GM12878 (cell line): ENCODE measurements around the gene MACROD2. TPM values are rescaled to one million over a fixed set of nuclear protein-coding genes. Genes with fewer than 3 reads are reported as not detected.

Source experiments
- ATAC-seq: fragments of 200-7000 bp; cut with Tn5 transposase; 3 replicates; pipeline ENCODE4 v1.9.1; 2020; ENCODE audit warnings: mild to moderate bottlenecking, moderate library complexity
- BruUV-seq: library from RNA; stranded (reverse); fragments of 400-500 nt; replicated peaks from 2 replicates; lab custom pipeline; 2021; lab: Mats Ljungman, UMichigan
- CTCF ChIA-PET: fragments of 300-600 bp; sonication (Branson Sonifier 250); formaldehyde crosslinking; extraction: SDS; loops from one replicate; lab custom pipeline; 2021; ENCODE audit warnings: inconsistent platforms; lab: Yijun Ruan, JAX
- POLR2A ChIA-PET: fragments of 350-600 bp; formaldehyde crosslinking; extraction: SDS; loops from one replicate; lab custom pipeline; 2021; ENCODE audit warnings: inconsistent platforms; lab: Charles Lee
- RAD21 ChIA-PET: fragments of 300-600 bp; sonication (Branson Sonifier 250); formaldehyde crosslinking; loops from one replicate; lab custom pipeline; 2023; ENCODE audit warnings: antibody characterized with exemption; ENCODE audit not compliant: unreplicated experiment; lab: Charles Lee
- SMC1A ChIA-PET: fragments of 300-600 bp; sonication (Branson Sonifier 250); formaldehyde crosslinking; loops from one replicate; lab custom pipeline; 2023; ENCODE audit not compliant: unreplicated experiment, uncharacterized antibody; lab: Charles Lee
- DNase-seq: peaks from one replicate; pipeline ENCODE4 v3.0.0-alpha.2; 2011; ENCODE audit warnings: low read depth, low spot score
- FAIRE-seq: peaks from 3 replicates; lab custom pipeline; 2011; peaks lifted over from hg19 to GRCh38; lab: Jason Lieb, UNC
- H2AFZ ChIP-seq: 2 replicates; pipeline ENCODE4 v1.6.0; 2011; ENCODE audit warnings: low read depth, low read length, control low read depth; ENCODE audit not compliant: control insufficient read depth
- H3K27ac ChIP-seq: 2 replicates; pipeline ENCODE4 v1.5.1; 2011; ENCODE audit warnings: control low read depth; ENCODE audit not compliant: control insufficient read depth, insufficient read depth
- H3K27me3 ChIP-seq, 2 experiments: replicated peaks in 1 of 2; 2 replicates each; pipeline versions ENCODE4 v1.6.0 to v1.6.1; 2011; ENCODE audit warnings: low read length in 1 of 2; ENCODE audit not compliant: control insufficient read depth in 2 of 2, insufficient read depth in 2 of 2
- H3K36me3 ChIP-seq, 2 experiments: 2 replicates each; pipeline ENCODE4 v1.5.1; 2011; ENCODE audit warnings: low read length in 1 of 2; ENCODE audit not compliant: control insufficient read depth in 2 of 2, insufficient read depth in 2 of 2
- H3K4me1 ChIP-seq: 2 replicates; pipeline ENCODE4 v1.6.1; 2011; ENCODE audit warnings: mild to moderate bottlenecking, low read length, moderate library complexity, mixed read lengths; ENCODE audit not compliant: control insufficient read depth, insufficient read depth
- H3K4me2 ChIP-seq: 2 replicates; pipeline ENCODE4 v1.6.0; 2011; ENCODE audit warnings: control low read depth; ENCODE audit not compliant: control insufficient read depth, insufficient read depth
- H3K4me3 ChIP-seq: fragments of 200-600 bp; sonication (generic); 2 replicates; pipeline ENCODE4 v1.5.1; 2016
- H3K79me2 ChIP-seq: 2 replicates; pipeline ENCODE4 v1.6.0; 2011; ENCODE audit warnings: low read length; ENCODE audit not compliant: control insufficient read depth, insufficient read depth
- H3K9ac ChIP-seq: 2 replicates; pipeline ENCODE4 v1.8.0; 2011; ENCODE audit warnings: low read length, control low read depth, mixed read lengths; ENCODE audit not compliant: control insufficient read depth, insufficient read depth
- H3K9me3 ChIP-seq: replicated peaks from 3 replicates; pipeline ENCODE4 v1.5.1; 2011; ENCODE audit warnings: mild to moderate bottlenecking, low read length; ENCODE audit not compliant: control insufficient read depth, insufficient read depth
- H4K20me1 ChIP-seq: 2 replicates; pipeline ENCODE4 v1.6.0; 2011; ENCODE audit not compliant: control insufficient read depth, insufficient read depth
- BCL11A ChIP-seq: IDR thresholded peaks from 2 replicates; pipeline ENCODE4 v1.6.1; 2011; ENCODE audit warnings: low read depth, low read length
- BMI1 ChIP-seq: fragments of 450-650 bp; IDR thresholded peaks from 2 replicates; pipeline ENCODE4 v1.6.1; 2016; ENCODE audit warnings: mild to moderate bottlenecking, moderate library complexity, borderline replicate concordance
- E2F8 ChIP-seq: fragments of 450-650 bp; IDR thresholded peaks from 2 replicates; pipeline ENCODE4 v1.6.1; 2018; ENCODE audit warnings: mild to moderate bottlenecking, low read depth, moderate library complexity; ENCODE audit not compliant: partially characterized antibody
- EZH2 ChIP-seq: IDR thresholded peaks from 2 replicates; pipeline ENCODE4 v1.6.1; 2012; ENCODE audit warnings: low read depth, mild to moderate bottlenecking, control low read depth, inconsistent platforms, low read length, borderline replicate concordance; ENCODE audit not compliant: control insufficient read depth
- FOXK2 ChIP-seq: fragments of 450-650 bp; IDR thresholded peaks from 2 replicates; pipeline ENCODE4 v1.6.1; 2017; ENCODE audit warnings: mild to moderate bottlenecking, moderate library complexity
- KAT2A ChIP-seq: conservative IDR thresholded peaks from 2 replicates; pipeline ENCODE4 v1.6.1; 2011; ENCODE audit warnings: low read depth, low read length; ENCODE audit not compliant: control insufficient read depth
- LARP7 ChIP-seq: fragments of 450-650 bp; IDR thresholded peaks from 2 replicates; pipeline ENCODE4 v1.6.1; 2017; ENCODE audit warnings: mild to moderate bottlenecking
- NFIC ChIP-seq: IDR thresholded peaks from 2 replicates; pipeline ENCODE4 v1.6.1; 2012; ENCODE audit warnings: low read depth, mild to moderate bottlenecking, inconsistent platforms, low read length, moderate library complexity
- PBX3 ChIP-seq: IDR thresholded peaks from 2 replicates; pipeline ENCODE4 v1.6.1; 2011; ENCODE audit warnings: mild to moderate bottlenecking, low read depth, low read length, moderate library complexity; ENCODE audit not compliant: insufficient replicate concordance
- POLR2AphosphoS2 ChIP-seq: IDR thresholded peaks from 2 replicates; pipeline ENCODE4 v1.6.1; 2011; ENCODE audit warnings: low read depth, mild to moderate bottlenecking, low read length, improper control_type of control experiment, moderate library complexity
- RAD51 ChIP-seq: fragments of 450-650 bp; IDR thresholded peaks from 2 replicates; pipeline ENCODE4 v1.6.1; 2016; ENCODE audit warnings: moderate library complexity, mild to moderate bottlenecking, inconsistent platforms
- RB1 ChIP-seq: fragments of 450-650 bp; formaldehyde crosslinking; IDR thresholded peaks from 2 replicates; pipeline ENCODE4 v1.6.1; 2017; ENCODE audit warnings: mild to moderate bottlenecking, borderline replicate concordance
- RELB ChIP-seq: fragments of 450-650 bp; IDR thresholded peaks from 2 replicates; pipeline ENCODE4 v1.6.1; 2017; ENCODE audit warnings: low read depth, mild to moderate bottlenecking, moderate library complexity
- RFX5 ChIP-seq: IDR thresholded peaks from 2 replicates; pipeline ENCODE4 v1.6.1; 2011; ENCODE audit warnings: low read depth, low read length, improper control_type of control experiment
- ZBED1 ChIP-seq: IDR thresholded peaks from 2 replicates; pipeline ENCODE4 v1.6.1; 2016; ENCODE audit warnings: borderline replicate concordance
- ZNF274 ChIP-seq: IDR thresholded peaks from one replicate; pipeline ENCODE4 v1.8.0; 2011; ENCODE audit not compliant: insufficient read length, insufficient read depth
- ZNF622 ChIP-seq: fragments of 450-650 bp; IDR thresholded peaks from 2 replicates; pipeline ENCODE4 v1.6.1; 2017; ENCODE audit warnings: mild to moderate bottlenecking, inconsistent platforms
- ZSCAN29 ChIP-seq: fragments of 450-650 bp; IDR thresholded peaks from 2 replicates; pipeline ENCODE4 v1.6.1; 2017; ENCODE audit warnings: mild to moderate bottlenecking, moderate library complexity
- WGBS: methylation state at CpG from one replicate; pipeline ENCODE4 v1.1.6; 2016; ENCODE audit warnings: low lambda C conversion rate; ENCODE audit not compliant: insufficient replicate concordance, insufficient coverage; ENCODE audit errors: missing lambda C conversion rate; 5-methylcytosine and 5-hydroxymethylcytosine counted together
- in situ Hi-C: fragments of 300-500 bp; cut with MboI; formaldehyde crosslinking; loops from 9 replicates; pipeline ENCODE4 v1.14.3; 2018; ENCODE audit warnings: mixed read lengths
- intact Hi-C: fragments of 100-400 bp; cut with micrococcal nuclease; formaldehyde crosslinking; loops from one replicate; pipeline ENCODE4 v1.14.2; 2022; ENCODE audit not compliant: unreplicated experiment
- polyA plus RNA-seq, 11 experiments: library from polyadenylated mRNA; depleted of rRNA in 4 of 11; unstranded in 6 of 11; stranded (reverse) in 5 of 11; fragments of >200 nt; fragmentation: Nextera tagmentation in 4 of 11; fragmentation: Illumina TruSeq in 1 of 11; extraction: Ambion mirVana in 4 of 11; extraction: Trizol in 1 of 11; gene quantifications; 1 replicate in 1 of 11; 2 replicates in 10 of 11; pipeline versions ENCODE4 v1.2.1 to v1.2.3, GENCODE V29; 2011 to 2016; ENCODE audit warnings: inconsistent platforms in 2 of 11, missing spikeins in 2 of 11, low read depth in 1 of 11
- total RNA-seq, 4 experiments: library from RNA; depleted of rRNA in 3 of 4; stranded (reverse); fragments of >200 nt in 3 of 4; fragmentation: Illumina TruSeq in 1 of 4; extraction: Trizol in 1 of 4; gene quantifications; 2 replicates each; pipeline versions ENCODE4 v1.2.1 to v1.2.3, GENCODE V29; 2013 to 2021
- TF ChIP-seq, protein P1 (sequence below): IDR thresholded peaks from 2 replicates; pipeline ENCODE4 v1.6.1; 2011; ENCODE audit warnings: borderline replicate concordance, low read depth, mild to moderate bottlenecking, moderate library complexity, low read length; ENCODE audit not compliant: insufficient read depth, poor library complexity, severe bottlenecking

Gene MACROD2
- total and polyA plus RNA-seq, 10 of the 15 experiments (the other 5 are each of a cell fraction or from before 2014, with no cell fraction given) = 1.1 to 21.5 (median 2.2) TPM

GRCh38 chr20:14883324-14883723 is 888.0 kb downstream of the MACROD2 start:
- H3K4me2 ChIP-seq = no peak overlapping the region
- H3K27ac ChIP-seq = no peak overlapping the region
- H3K9ac ChIP-seq = no peak overlapping the region
- RAD21 ChIA-PET = no interaction called here
- ATAC-seq (no peak), FAIRE-seq (no peak), DNase-seq (no peak)
- no peak overlapping the region for H2AFZ ChIP-seq
- POLR2A ChIA-PET = interaction anchor here (1.6 kb wide), 1 partner anchor 28 kb away, joined by 3 read pairs; no protein-coding TSS in a partner anchor
- no peaks in the 10 kb centered on the region for H4K20me1 ChIP-seq
- no peaks in the 10 kb centered on the region for H3K36me3 ChIP-seq
- in situ Hi-C loops (no loop called here), intact Hi-C loops (no loop called here)
- H3K27me3 ChIP-seq = no peaks in the 10 kb centered on the region
- CTCF ChIA-PET = no interaction called here
- no peaks in the 10 kb centered on the region for H3K79me2 ChIP-seq
- no peaks in the 10 kb centered on the region; the same call in 2 of the 3 replicates for H3K9me3 ChIP-seq
- no TSS peak for BruUV-seq
- WGBS = 58% methylated on average over 1 of the region's 1 CpG
- TF ChIP-seq EZH2 (no peak), BMI1 (no peak), RAD51 (no peak), ZNF622 (no peak), RFX5 (no peak), E2F8 (no peak), FOXK2 (no peak), ZSCAN29 (no peak), BCL11A (no peak), RB1 (no peak), RELB (no peak), KAT2A (no peak), ZNF274 (no peak), NFIC (no peak), LARP7 (no peak), ZBED1 (no peak), PBX3 (no peak), POLR2AphosphoS2 (no peak)
- TF ChIP-seq, protein P1, sequence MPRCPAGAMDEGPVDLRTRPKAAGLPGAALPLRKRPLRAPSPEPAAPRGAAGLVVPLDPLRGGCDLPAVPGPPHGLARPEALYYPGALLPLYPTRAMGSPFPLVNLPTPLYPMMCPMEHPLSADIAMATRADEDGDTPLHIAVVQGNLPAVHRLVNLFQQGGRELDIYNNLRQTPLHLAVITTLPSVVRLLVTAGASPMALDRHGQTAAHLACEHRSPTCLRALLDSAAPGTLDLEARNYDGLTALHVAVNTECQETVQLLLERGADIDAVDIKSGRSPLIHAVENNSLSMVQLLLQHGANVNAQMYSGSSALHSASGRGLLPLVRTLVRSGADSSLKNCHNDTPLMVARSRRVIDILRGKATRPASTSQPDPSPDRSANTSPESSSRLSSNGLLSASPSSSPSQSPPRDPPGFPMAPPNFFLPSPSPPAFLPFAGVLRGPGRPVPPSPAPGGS = no peak
- SMC1A ChIA-PET = interaction anchor here (1.3 to 1.4 kb wide), 4 partner anchors 18 to 175 kb away, joined by 3 to 4 read pairs (median 3); no protein-coding TSS in a partner anchor
- no peaks in the 10 kb centered on the region for H3K4me1 ChIP-seq
- H3K4me3 ChIP-seq = no peak overlapping the region
